ENCODE results near the gene STXBP4. TPM values are rescaled to one million over a fixed set of nuclear protein-coding genes. Genes with fewer than 3 reads are reported as not detected.

Gene STXBP4
- total RNA-seq, 2 donors from 2014 or later: 6.1 to 7.4 TPM

- no peak for ATAC-seq
- Mint-ChIP-seq H3K36me3 (ENCODE audit: low read depth) (peaks cover 2% of the 10 kb centered on the region), H3K4me1 (peaks cover 10% of the 10 kb centered on the region), H3K27me3 (no peaks in the 10 kb centered on the region), H3K4me3 (no peak overlapping the region), H3K27ac (no peak overlapping the region)
- no peaks in the 10 kb centered on the region for H3K9me3 ChIP-seq (ENCODE audit: control insufficient read depth, low read length, poor library complexity, severe bottlenecking)
- DNase-seq: no peak
Measured at GRCh38 chr17:55219459-55219858, 250.9 kb downstream of the STXBP4 start.

- no peak for DNase-seq
- Mint-ChIP-seq H3K36me3 (ENCODE audit: low read depth) (peaks cover 2% of the 10 kb centered on the region), H3K27ac (no peak overlapping the region), H3K4me1 (peaks cover 10% of the 10 kb centered on the region), H3K27me3 (no peaks in the 10 kb centered on the region), H3K4me3 (no peak overlapping the region)
- H3K9me3 ChIP-seq (ENCODE audit: control insufficient read depth, low read length, poor library complexity, severe bottlenecking): no peaks in the 10 kb centered on the region
- no peak for ATAC-seq
Measured at GRCh38 chr17:55219934-55220333, 251.4 kb downstream of the STXBP4 start.

Other genes with a start within 250 kb of the STXBP4 start
- gene TOM1L1, start 67.9 kb upstream of the STXBP4 start, total RNA-seq: 1 to 10 TPM in 1 of 2 donors, under 1 TPM in 1; 0.42 to 1.1 TPM
- 10 to 100 TPM; 27.7 to 40.1 TPM for gene COX11, start 111 bp upstream of the STXBP4 start, total RNA-seq

Data from T-helper 17 cell (primary cell).